ENCODE data around the gene CCDC69. TPM values are rescaled to one million over a fixed set of nuclear protein-coding genes. Genes with fewer than 3 reads are reported as not detected.
"Not testable (repeated sequence)": the region's sequence is repeated elsewhere in the genome, so short reads cannot be mapped to it uniquely, and the experiment has no call there.

CCDC69 gene
- total RNA-seq, 4 donors from 2014 or later, result 217 to 341 (median 285) TPM

DNA sequence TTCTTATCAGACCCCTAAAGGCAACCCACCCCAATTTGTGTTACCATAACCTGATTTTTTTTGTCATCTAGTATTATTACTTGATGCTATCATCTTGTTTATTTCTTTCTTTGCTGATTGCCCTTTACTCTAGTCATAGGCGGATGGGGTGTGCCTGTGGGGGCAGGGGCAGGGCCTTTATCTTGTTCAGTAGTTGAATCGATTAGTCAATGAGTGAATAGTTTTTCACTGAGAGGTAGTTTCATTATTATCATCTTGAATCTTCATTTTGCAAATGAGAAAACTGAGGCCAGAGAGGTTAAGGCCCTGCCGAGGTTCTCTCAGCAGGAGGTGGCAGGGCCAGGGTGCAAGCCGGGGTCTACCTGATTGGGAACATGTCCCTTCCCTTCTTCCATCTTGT, 19.7 kb upstream of the CCDC69 start:
- H3K4me1 ChIP-seq, result peaks cover 5 to 15% (median 10%) of the 10 kb centered on the region in 4 donors
- H3K36me3 ChIP-seq, result no peaks in the 10 kb centered on the region
- intact Hi-C loops (cut with DNase I), result loop anchor here (10.0 kb wide), 1 partner anchor 189 kb away; no protein-coding TSS in a partner anchor
- no peaks in the 10 kb centered on the region for H3K27me3 ChIP-seq
- DNase-seq (ENCODE audit: extremely low spot score), result no peak
- no peaks in the 10 kb centered on the region for H3K9me3 ChIP-seq
- H3K27ac ChIP-seq (replicated peaks in 1 of 4), result no peak overlapping the region
- TF ChIP-seq POLR2AphosphoS5 (IDR thresholded peaks at IDR 0.05) (no peak), CTCF (IDR thresholded peaks at IDR 0.05) (no peak)
- no peak overlapping the region for H3K4me3 ChIP-seq
- 95% methylated on average over 4 of the region's 4 CpGs for WGBS

GRCh38 chr5:151243127-151243526, 19.2 kb upstream of the CCDC69 start:
- TF ChIP-seq CTCF (IDR thresholded peaks at IDR 0.05) (no peak), EP300 (IDR thresholded peaks at IDR 0.05) (no peak), POLR2A (IDR thresholded peaks at IDR 0.05; ENCODE audit: low read depth) (no peak), POLR2AphosphoS5 (IDR thresholded peaks at IDR 0.05) (no peak)
- intact Hi-C loops (cut with DNase I), result loop anchor here (10.0 kb wide), 1 partner anchor 188 kb away; no protein-coding TSS in a partner anchor
- Histone ChIP-seq H3K36me3 (no peaks in the 10 kb centered on the region), H3K4me1 (peaks cover 6 to 19% (median 15%) of the 10 kb centered on the region in 4 donors), H3K27ac (replicated peaks in 1 of 4) (no peak overlapping the region), H3K27me3 (no peaks in the 10 kb centered on the region), H3K9me3 (no peaks in the 10 kb centered on the region), H3K4me3 (no peak overlapping the region)
- whole genome bisulfite sequencing, result 94% methylated on average over 4 of the region's 4 CpGs
- no peak for DNase-seq (ENCODE audit: extremely low spot score)

DNA sequence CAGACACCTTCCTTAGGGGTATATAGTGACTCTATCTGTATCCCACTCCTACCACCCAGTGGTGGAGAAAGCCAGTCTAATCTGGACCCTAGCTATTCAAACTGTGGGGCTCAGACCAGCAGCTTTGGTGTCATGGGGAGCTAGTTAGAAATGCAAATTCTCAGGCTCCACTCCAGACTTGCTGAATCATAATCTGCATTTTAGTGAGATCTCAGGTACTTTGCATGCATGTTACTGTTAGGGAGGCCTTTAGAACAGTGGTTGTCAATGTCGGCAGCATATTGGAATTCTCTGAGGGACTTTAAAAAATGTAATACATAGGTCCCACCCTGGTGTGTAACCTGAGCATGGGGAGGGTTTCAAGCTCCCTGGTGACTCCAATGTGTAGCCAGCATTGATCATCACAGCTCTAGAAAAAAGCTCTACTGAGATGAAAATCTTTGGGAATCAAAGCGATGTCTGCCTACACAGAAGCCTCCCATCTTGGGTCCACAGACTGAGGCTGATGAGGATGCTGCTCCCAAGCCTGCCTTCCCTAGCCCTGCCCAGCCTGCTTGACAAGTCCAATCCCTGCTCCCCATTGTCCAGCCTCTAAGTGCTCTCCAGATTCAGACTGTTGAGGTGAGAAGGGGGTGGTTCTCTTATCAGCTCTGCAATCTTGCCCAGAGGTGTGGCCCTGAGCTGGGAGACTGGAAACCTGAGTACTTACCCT, 17.2 kb upstream of the CCDC69 start:
- WGBS, result 77% methylated on average over 2 of the region's 2 CpGs
- H3K27ac ChIP-seq (replicated peaks in 1 of 4), result no peak overlapping the region
- H3K9me3 ChIP-seq, result no peaks in the 10 kb centered on the region
- no peaks in the 10 kb centered on the region for H3K27me3 ChIP-seq
- H3K4me1 ChIP-seq, result peaks cover 6 to 28% (median 24%) of the 10 kb centered on the region in 4 donors
- intact Hi-C loops (cut with DNase I), result loop anchor here (10.0 kb wide), 1 partner anchor 186 kb away; no protein-coding TSS in a partner anchor
- no peak for DNase-seq (ENCODE audit: extremely low spot score)
- H3K4me3 ChIP-seq, result no peak overlapping the region
- H3K36me3 ChIP-seq, result no peaks in the 10 kb centered on the region
- TF ChIP-seq POLR2A (IDR thresholded peaks at IDR 0.05; ENCODE audit: low read depth), result no peak
- TF ChIP-seq EP300 (IDR thresholded peaks at IDR 0.05), result no peak
- TF ChIP-seq POLR2AphosphoS5 (IDR thresholded peaks at IDR 0.05), result no peak
- no peak for TF ChIP-seq CTCF (IDR thresholded peaks at IDR 0.05)

- 91% methylated on average over 10 of the region's 10 CpGs for WGBS
- H3K36me3 ChIP-seq; H3K4me3 ChIP-seq; H3K9me3 ChIP-seq; H3K27me3 ChIP-seq; DNase-seq (ENCODE audit: extremely low spot score): not testable (repeated sequence)
- H3K4me1 ChIP-seq, result peaks cover 9 to 31% (median 27%) of the 10 kb centered on the region in 4 donors
- H3K27ac ChIP-seq (replicated peaks in 1 of 4), result peak overlapping the region in 1 of 4 donors; percentile 85
- intact Hi-C loops (cut with DNase I), result loop anchor here (10.0 kb wide), 1 partner anchor 186 kb away; no protein-coding TSS in a partner anchor
Observed at GRCh38 chr5:151240268-151240835, 16.5 kb upstream of the CCDC69 start.

DNA sequence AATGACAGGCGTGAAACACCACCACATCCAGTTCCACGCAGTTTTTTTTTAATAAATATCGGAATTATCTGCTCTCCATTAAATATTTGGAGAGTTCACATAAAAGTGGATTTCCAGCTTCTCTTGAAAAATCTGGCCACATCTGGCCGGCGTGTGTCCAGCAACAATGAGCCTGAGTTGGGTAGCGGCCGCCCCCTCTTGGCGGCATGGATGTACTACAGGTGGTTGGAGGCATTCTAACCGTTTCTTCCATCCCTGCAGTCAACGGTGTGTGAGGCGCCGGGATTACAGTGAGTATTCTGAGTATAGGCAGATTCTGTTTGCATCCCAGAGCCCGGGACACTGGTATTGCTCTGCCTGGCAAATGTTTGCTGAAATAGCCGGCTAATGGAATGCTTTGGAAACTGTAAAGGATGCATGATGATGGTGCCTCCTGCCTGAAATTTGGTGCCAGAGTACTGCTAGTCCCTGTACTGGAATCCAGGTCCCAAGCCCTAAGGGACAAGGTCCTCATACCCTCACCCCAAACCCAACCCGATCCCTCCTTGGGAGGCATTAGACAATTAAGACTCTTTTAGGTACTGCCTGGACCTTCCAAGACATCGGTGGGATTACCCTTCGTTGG, 15.5 kb upstream of the CCDC69 start:
- no peaks in the 10 kb centered on the region for H3K9me3 ChIP-seq
- no peaks in the 10 kb centered on the region for H3K36me3 ChIP-seq
- H3K4me3 ChIP-seq, result peak overlapping the region; percentile 41 to 48 (median 44)
- 48% methylated on average over 16 of the region's 17 CpGs for WGBS
- DNase-seq (ENCODE audit: extremely low spot score), result no peak
- TF ChIP-seq EP300 (IDR thresholded peaks at IDR 0.05) (no peak), CTCF (IDR thresholded peaks at IDR 0.05) (peak; percentile 61 to 81 (median 77)), POLR2AphosphoS5 (IDR thresholded peaks at IDR 0.05) (peak; percentile 12 to 61), POLR2A (IDR thresholded peaks at IDR 0.05; ENCODE audit: low read depth) (no peak)
- intact Hi-C loops (cut with DNase I), result loop anchor here (2.0 to 5.0 kb wide), 2 partner anchors 72 to 113 kb away; no protein-coding TSS in a partner anchor
- peaks cover 19 to 41% (median 37%) of the 10 kb centered on the region in 4 donors for H3K4me1 ChIP-seq
- no peaks in the 10 kb centered on the region for H3K27me3 ChIP-seq
- peak overlapping the region; percentile 81 to 85 (median 83) for H3K27ac ChIP-seq (replicated peaks in 1 of 4)

All from esophagus muscularis mucosa (tissue), 4 donors.